ENCODE measurements around the gene IL22RA2.
A peak's percentile ranks its signal among the peaks of the same experiment; 100 is the strongest.

IL22RA2 gene

DNA sequence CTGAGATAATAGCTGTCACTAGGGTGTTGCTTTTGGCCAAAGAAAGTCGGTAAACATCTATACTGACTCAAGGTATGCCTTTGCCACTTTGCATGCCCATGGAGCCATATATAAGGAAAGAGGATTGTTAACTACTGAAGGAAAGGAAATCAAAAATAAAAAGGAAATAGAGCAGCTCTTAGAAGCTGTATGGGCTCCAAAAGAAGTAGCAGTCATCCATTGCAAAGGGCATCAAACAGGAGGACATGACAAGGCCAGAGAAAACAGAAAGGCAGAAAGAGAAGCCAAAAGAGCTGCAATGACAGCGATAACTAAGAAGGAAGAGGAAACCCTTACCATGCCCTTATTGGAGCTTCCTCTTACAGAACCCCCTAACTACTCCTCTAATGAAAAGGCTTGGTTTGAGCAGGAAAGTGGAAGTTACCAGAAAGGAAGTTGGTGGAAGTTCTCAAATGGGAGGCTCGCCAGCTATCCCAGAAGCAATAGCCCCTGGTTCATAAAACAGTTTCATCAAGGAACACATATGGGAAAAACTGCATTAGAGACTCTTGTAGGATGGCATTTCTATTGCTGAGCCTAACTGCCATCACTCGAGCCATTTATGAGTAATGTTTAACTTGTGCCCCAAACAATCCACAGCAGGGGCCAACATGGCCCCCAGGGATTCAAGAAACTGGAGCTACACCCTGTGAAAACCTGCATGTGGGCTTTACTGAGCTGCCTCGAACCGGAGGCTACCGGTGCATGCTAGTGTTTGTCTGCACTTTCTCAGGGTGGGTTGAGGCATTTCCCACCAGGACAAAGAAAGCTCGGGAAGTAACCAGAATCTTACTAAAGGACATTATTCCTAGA lies 7.0 kb downstream of the IL22RA2 start:
- DNase-seq, result no peak

DNA sequence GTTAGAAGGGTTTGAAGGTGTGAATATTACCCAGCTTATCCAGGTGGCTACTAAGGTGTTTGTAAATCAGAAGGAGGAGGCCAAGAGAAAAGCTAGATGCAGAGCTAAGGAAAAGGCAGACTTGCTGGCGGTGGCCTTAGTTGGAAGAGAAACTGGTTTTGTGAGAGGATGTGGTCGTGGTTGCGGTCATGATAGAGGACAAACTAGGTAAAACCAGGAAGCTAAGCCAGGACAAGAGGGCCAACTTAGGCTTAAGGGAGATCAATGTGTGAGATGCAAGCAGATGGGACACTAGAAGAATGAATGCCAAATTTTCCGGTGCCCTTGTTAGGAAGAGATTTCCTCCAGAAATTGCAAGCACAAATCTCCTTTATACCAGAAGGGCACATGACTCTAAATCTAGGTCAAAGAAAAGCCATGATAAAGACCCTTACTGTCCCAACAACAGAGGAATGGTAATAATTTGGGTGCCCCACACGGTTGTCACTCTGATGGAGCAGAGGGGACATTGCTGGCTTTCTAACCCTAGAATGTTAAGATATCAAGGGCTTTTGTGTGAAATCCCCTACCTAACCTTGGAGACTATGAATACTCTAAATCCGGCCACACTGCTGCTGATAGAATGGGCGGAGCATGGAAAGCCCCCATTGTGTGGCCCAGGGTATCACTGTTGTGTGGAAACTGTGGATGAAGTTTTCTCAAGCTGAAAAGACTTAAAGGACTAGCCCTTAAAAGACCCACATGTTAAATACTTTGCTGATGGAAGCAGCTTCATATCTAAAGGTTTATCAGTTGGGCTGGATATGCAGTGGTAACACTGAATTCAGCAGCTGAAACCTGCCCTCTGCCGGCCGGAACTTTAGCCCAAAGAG lies 7.8 kb downstream of the IL22RA2 start:
- no peak for DNase-seq

DNA sequence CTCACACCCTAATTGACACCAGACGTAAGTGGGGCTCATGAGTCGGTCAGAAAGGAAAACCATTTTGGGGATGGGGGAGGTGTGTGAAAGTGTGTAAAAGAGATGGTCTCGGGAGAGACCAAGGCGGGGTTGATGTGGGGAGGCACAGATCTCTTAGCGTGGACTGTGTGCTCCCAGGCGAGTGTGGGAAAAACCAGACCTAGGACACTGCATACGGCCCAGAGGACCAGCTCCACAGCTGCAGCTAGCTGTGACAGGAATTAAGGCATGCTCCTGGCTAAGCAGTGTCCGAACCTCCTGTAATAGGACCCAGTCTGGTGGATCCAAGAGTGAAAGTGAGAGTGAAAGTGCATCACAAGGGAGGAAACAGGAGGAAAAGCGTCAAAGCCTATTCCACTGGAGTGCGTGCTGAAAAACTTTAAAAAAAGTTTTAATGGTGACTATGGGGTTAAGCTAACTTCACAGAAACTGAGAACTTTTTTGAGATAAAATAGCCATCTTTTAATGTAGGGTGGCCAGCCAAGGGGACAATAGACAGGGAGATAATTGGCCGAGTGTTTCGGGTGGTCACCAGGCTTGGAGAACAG lies 9.6 kb downstream of the IL22RA2 start:
- no peak for DNase-seq

DNA sequence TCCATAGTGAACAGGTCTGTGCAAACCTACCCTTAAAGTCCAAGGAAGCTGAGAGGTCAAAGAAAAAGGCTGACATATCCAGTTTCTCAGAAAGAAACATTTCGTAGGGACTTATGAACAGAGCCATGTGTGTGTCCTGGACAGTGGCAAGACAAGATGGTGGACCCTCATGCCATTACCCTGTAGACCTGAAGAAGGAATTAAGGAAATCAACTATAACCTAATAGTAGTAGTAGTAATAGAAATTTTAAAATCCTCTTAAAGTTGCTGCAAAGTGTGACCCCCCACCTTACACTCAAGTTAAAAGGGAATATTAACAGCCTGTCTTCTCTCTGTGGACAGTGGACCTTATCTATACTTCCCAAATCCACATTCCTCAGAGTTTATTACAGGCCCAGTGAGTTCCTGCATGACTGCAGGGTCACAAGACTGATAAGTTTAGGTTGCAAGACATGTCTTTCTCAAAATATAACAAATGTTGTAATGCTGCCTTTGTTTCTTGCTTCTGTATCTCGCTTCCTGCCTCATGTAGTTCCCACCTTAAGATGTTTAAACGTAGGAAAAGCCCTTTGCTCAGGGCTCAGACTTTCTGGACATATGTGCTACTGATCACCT lies 10.6 kb downstream of the IL22RA2 start:
- DNase-seq, result no peak

DNA sequence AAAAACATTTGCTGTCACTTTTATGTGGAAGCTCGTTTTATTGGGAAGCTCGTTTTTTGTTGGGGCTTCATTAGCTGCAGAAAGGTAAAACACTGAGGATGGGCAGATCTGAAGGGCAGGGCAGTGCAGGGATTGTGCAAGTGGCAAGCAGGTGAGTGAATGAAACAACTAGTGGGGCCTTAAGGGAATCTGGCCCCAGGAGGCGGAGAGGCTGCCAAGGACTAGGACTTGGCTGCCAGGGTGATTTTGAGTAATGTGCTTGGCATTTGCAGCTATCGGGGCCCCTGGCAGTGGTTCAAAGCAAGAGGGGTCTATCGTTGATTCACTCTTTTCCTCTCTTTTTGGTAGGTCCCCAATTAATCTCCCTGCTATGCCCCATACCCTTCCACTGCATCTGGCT lies 11.5 kb downstream of the IL22RA2 start:
- DNase-seq, result no peak

DNA sequence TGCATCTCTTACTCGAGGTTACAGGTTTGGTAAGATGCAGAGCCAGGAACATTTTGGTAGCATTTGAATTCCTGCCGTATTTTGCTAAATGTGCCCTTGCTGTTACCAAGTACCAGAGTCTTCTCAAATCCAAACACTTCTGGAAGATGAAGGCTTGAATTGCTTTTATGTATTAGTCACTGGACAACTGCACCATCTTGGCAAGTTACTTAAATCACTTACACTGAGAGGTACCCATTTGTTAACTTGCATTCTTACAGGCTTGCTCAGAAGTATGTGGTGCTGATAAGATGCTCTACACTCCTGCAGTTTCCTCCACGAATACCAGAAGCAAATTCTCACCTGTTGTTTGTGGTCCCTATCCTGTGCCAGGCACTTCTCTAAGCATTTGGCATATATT lies 12.7 kb downstream of the IL22RA2 start:
- DNase-seq, result no peak

DNA sequence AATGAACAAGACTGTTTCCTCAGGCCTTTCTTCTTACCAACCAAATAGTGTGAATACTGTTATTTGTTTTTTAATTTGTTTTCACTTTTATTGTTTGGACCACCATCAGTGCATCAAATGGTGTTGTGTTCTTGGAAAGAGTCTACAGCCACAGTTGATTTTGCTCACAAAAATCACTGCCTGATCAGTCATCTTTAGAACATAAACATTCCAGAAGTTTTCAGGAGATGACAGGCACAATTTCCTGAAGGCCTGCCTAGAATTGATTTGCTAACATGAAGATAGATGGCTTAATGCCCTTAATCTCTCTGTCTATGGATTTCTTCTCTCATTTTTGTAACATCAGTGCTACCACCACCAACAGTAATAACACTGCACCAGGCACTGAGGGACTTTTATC lies 13.5 kb downstream of the IL22RA2 start:
- DNase-seq, result no peak

DNA sequence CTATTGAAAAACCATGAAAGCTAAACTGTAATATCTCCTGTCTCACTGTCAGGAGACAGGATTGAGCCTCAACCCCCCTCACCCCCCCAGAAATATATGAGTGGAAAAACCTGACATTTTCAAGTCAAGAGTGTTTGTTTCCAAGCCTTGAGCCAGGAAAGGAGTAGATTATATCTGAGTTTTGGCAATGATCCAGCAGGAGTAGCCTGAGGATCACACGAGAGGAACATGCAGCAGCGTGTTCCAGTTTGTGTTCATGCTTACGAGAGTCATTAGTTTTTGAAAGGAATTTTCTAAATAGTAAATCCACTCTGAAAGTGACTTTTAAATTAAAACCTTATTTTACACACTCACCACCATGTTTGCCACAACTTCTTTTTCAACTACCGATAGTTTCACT lies 15.8 kb downstream of the IL22RA2 start:
- no peak for DNase-seq

DNA sequence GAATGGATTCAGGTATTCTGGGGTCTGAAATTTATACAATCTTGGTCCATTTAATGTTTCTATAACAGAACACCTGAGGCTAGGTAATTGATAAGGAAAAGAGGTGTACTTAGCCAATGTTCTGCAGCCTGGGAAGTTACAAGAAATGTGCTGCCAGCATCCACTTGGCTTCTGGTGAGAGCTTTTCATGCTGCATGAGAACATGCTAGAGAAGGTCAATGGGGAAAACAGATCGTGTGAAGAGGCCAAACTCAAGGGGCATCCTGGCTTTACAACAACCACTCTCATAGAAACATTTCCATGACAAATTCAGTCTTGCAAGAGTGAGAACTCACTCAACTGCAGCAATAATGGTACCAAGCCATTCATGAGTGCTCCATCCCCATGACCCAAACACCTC lies 16.8 kb downstream of the IL22RA2 start:
- no peak for DNase-seq

DNA sequence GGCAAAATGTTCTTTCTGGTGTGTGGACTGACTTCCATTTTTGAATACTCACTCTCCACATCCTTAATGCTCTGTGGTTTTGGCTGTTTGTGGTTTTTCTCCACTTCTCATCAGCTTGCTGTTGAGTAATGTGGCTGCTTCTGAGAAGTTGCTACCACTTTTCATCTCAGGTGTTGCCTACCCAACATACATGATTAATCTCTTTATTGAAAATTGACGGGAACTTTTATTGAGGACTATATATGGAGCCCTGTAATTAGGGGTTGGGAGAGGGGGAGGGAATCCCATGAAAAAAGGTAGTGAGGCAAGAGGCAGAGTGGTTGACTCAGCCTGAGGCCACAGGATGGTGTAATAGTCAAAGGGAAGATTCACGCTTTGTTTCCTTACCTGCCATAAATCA lies 17.6 kb downstream of the IL22RA2 start:
- peak in 1 of 2 experiments; percentile 7 for DNase-seq

DNA sequence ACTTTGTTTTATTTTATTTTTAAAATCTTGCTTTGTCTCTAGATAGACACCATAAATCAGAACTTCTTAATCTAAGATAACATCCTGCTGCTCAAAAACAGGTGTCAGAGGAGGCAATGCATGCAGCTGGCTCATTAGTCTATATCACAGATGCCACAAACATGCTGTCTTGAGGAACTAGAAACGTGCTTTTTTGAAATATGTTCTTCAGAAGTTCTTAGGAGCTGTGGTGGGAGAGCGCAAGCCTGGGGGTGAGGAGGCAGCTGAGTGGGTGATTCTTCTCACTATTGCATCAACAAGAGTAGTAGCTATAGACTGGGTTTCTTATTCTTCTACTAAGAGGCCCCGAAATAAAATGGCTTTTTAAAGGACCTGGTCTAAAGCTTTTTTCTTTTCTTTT lies 23.4 kb downstream of the IL22RA2 start:
- no peak for DNase-seq

DNA sequence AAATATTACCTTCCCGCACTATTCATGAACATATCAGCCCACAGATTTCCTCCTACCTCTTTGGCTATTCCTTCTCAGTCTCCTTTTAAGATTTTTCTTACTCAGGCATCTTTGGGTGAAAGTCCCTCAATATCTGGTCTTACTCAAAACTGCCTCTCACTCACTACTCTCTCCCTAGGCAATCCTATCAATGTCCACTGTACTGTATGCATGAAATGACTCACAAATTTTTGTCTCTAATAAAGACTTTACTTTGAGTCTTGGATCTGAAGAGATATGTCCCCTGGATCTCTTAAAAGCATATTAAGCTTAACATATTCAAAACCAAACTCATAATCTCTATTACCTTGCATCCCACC lies 24.4 kb downstream of the IL22RA2 start:
- no peak for DNase-seq

DNA sequence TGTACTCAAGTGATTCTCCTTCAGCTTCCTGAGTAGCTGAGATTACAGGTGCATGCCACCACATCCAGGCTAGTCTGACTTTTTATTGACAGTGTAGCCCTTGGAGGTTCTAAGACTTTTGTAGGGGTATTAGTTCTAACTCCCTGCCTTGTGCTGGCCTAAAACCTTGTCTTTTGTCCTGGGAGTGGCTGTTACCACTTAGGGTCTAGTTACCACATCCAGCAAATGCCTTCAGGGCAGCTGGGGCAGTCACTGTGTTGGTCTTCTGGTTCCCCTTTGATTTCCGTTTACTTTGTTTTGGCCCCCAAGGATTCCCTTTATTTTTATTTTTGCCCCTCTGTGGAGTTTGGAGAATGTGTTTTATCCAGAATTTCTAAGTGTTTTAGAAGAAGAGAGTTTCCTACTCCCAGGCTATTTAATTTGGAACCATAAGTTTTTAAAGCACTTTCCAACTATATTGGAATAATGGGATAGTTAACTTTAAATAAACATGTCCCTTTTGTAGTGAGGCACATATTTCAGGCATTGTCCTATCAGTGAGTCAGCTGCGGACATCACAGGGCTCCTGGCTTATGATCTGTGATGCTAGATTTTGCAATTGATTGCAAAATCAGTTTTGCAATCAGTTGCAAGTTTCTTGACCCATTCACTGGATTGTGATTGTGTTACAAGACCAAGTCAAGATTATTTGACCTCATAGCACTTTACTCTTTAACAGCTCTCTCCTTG lies 25.0 kb downstream of the IL22RA2 start:
- DNase-seq, result no peak

DNA sequence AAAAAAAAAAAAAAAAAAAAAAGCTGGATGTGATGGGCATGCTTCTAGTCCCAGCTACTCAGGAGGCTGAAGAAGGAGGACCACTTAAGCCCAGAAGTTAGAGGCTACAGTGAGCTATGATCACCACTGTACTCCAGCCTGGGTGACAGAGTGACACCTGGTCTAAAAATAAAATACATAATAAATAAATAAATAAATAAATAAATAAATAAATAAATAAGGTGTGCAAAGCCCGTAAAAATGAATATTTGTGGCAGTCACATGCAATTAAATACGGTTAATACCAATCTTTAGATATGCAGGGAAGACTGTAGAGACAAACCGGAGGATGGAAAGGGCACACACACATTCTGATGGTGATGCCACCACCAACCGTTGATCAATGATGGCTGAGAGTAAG lies 26.2 kb downstream of the IL22RA2 start:
- DNase-seq, result no peak

DNA sequence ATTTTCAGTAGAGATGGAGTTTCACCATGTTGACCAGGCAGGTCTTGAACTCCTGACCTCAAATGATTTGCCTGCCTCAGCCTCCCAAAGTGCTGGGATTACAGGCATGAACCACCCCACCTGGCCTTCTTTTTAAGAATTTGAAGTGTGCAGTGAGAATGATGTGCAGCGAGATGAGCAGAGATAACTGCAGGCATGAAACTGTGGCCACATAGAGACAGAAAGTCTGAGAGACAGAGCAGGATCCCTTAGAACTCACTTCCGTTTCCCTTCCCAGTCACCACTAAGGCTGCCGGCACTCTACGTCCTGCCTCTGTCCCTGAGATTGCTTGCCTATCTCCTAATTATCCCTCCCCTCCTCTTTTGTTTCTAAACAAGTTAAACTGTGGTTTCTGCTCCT lies 27.2 kb downstream of the IL22RA2 start:
- no peak for DNase-seq

DNA sequence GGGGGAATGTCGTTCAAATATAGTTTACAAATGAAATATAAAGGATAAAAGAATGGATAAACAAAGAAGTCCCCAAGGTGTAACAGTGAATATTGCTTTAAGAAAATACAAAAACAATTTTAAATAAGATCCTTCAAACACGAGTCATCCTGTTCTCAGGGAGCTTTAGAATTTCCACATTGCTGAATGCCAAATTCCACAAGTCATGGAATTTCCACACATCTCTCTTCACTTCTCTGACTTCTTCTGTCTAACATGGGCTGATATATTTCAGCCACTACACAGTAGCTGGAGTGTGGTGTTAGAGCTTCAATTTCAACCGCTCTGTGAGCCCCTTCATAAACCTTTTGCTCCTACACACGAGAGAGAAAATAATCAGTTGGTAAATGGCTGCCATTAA lies 28.0 kb downstream of the IL22RA2 start:
- DNase-seq, result no peak

DNA sequence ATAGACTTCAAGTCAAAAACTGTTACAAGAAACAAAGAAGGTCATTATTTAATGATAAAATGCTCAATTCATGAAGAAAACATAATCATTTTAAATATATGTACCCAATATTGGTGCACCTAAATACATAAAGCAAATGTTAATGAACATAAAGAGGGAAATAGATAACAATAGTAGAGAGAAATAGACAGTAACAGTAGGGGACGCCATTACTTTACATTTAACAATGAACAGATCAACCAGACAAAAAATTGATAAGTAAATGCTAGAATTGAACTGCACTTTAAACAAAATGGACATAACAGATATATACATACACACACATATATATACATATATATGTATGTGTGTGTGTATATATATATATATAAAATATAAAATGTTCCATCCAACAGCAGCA lies 37.4 kb downstream of the IL22RA2 start:
- no peak for DNase-seq

DNA sequence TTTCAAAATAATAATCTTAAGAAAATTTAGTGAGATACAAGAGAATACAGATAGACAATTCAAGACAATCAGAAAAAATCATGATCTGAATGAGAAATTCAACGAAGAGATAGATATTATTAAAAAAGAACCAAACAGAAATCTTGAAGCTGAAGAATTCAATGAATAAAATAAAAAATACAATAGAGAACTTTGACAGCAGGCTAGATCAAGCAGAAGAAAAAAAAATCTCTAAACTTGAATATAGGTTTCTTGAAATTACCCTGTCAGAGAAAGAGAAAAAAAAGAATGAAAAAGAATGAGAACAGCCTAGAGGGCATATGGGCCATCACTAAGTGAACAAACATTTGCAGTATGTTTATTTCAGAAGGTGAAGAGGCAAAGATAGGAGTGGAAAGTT lies 39.0 kb downstream of the IL22RA2 start:
- no peak for DNase-seq

DNA sequence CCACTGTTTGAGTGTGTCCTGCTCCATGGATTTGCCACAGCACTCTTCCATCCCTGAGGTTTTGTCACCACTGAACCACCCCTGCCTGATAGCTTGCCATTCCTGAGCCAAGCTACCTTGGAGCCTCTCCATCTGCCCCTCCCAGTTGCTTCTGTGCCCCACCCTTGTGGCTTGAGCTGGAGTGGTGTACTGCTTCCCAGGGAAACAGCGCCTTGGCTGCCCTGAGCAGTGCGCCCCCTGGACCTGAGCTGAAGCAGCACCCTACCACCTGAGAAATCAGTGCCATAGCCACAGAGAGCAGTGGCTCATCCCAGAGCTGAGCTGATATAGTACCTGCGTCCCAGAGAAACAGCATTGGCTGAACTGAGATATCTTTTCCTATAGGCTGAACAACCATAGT lies 40.3 kb downstream of the IL22RA2 start:
- no peak for DNase-seq

DNA sequence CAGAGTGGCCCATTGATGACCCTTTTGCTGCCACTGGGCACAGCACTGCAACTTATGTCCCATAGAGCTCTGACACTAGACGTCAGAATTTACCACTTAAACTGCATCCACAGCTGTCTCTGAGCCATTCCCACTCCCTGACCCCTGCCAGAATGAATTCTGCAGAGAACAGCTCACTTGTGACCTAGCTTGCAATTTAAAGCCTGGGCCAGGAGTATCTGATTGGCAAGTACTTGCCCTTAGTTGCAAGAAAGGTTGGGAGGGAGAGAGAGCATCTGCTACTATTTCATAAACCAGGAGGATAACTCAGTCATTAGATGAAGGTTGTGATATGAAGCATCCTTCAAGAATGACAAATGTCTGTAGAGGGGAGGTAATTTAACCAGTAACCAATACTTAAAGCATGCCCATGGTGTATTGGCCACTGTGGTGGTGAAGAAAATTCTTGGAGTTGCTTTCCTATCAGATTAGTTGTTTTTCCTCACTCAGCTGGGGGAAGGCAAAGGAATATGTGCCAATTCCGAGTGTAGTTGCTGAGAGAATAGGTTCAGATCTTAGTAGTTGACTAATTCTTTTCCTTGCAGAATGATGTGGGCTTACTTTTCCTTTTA lies 46.5 kb downstream of the IL22RA2 start:
- DNase-seq, result no peak

DNA sequence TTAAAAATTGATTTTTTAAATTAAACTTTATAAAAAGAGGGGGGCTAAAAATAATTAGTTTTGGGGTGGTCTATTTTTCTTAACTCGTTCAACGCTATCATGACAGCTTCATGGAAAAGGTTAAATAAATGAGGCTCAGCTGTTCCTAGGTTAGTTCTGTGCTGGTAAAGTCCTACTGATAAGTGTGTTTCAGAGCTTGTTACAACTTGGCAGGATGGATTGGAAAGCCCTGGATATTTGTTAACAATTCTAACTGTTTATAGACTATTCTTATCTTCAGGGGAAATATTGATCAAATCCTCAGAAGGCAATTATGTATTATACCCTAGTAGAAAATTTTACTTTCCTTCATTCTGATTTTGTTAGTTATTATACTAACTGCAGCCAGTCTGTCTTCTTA lies 50.4 kb downstream of the IL22RA2 start:
- DNase-seq, result no peak

DNA sequence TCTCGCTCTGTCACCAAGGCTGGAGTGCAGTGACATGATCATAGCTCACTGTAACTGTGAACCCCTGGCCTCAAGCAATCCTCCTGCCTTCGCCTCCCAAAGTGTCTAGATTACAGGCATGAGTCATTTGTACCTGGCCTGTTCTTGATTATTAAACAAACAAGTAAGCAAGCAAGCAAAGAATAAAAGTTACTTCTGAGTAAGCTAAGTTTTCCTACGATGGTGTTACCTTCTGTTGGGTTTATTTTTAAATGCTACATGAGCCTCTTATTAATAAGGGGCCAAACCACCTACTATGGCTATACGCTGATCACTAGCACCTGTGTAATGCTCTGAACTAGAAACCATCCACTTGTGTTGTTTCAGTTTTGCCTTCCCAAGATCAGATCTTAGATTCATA lies 50.8 kb downstream of the IL22RA2 start:
- DNase-seq, result no peak
